Hepatocyte (in vitro differentiated cells): Measurements from ENCODE around the gene FOXO1.

ENCODE experiments used
- EZH2 ChIP-seq: fragments of 200-600 bp; sonication (generic); IDR thresholded peaks from 2 replicates; pipeline ENCODE4 v1.6.1; 2016; ENCODE audit warnings: antibody characterized with exemption, mild to moderate bottlenecking, borderline replicate concordance
- TF ChIP-seq, protein P1 (sequence below): fragments of 200-600 bp; sonication (generic); IDR thresholded peaks from 2 replicates; pipeline ENCODE4 v1.5.1; 2016; ENCODE audit warnings: antibody characterized with exemption, mild to moderate bottlenecking; ENCODE audit not compliant: poor library complexity

DNA sequence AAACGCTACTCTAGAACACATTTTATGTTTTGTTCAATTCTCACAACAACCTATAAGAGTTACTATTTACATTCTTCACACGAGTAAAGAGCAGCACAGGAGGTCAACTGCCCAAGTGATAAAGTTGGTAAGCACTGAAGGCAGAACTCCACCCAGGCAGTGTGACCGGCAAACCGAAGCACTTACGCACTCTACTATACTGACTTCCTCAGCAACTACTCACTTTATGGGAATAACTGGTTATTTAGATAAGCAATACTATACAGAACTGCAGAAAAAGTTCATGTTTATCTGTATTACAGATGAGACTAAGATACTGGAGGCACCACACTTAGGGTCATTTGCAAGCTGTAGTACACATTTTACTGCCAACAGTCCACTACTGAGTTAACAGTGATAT lies 28.8 kb downstream of the FOXO1 start:
- TF ChIP-seq EZH2: no peak
- TF ChIP-seq, protein P1, sequence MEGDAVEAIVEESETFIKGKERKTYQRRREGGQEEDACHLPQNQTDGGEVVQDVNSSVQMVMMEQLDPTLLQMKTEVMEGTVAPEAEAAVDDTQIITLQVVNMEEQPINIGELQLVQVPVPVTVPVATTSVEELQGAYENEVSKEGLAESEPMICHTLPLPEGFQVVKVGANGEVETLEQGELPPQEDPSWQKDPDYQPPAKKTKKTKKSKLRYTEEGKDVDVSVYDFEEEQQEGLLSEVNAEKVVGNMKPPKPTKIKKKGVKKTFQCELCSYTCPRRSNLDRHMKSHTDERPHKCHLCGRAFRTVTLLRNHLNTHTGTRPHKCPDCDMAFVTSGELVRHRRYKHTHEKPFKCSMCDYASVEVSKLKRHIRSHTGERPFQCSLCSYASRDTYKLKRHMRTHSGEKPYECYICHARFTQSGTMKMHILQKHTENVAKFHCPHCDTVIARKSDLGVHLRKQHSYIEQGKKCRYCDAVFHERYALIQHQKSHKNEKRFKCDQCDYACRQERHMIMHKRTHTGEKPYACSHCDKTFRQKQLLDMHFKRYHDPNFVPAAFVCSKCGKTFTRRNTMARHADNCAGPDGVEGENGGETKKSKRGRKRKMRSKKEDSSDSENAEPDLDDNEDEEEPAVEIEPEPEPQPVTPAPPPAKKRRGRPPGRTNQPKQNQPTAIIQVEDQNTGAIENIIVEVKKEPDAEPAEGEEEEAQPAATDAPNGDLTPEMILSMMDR: no peak
